GM12878 (cell line): ENCODE results near the gene ATP6V0D1. TPM values are rescaled to one million over a fixed set of nuclear protein-coding genes. Genes with fewer than 3 reads are reported as not detected.

Experiments
- ATAC-seq: fragments of 200-7000 bp; cut with Tn5 transposase; 3 replicates; pipeline ENCODE4 v1.9.1; 2020; ENCODE audit warnings: mild to moderate bottlenecking, moderate library complexity
- BruUV-seq: library from RNA; stranded (reverse); fragments of 400-500 nt; replicated peaks from 2 replicates; lab custom pipeline; 2021; lab: Mats Ljungman, UMichigan
- CTCF ChIA-PET: fragments of 300-600 bp; sonication (Branson Sonifier 250); formaldehyde crosslinking; extraction: SDS; loops from one replicate; lab custom pipeline; 2021; ENCODE audit warnings: inconsistent platforms; lab: Yijun Ruan, JAX
- POLR2A ChIA-PET: fragments of 350-600 bp; formaldehyde crosslinking; extraction: SDS; loops from one replicate; lab custom pipeline; 2021; ENCODE audit warnings: inconsistent platforms; lab: Charles Lee
- RAD21 ChIA-PET: fragments of 300-600 bp; sonication (Branson Sonifier 250); formaldehyde crosslinking; loops from one replicate; lab custom pipeline; 2023; ENCODE audit warnings: antibody characterized with exemption; ENCODE audit not compliant: unreplicated experiment; lab: Charles Lee
- SMC1A ChIA-PET: fragments of 300-600 bp; sonication (Branson Sonifier 250); formaldehyde crosslinking; loops from one replicate; lab custom pipeline; 2023; ENCODE audit not compliant: unreplicated experiment, uncharacterized antibody; lab: Charles Lee
- DNase-seq: peaks from one replicate; pipeline ENCODE4 v3.0.0-alpha.2; 2011; ENCODE audit warnings: low read depth, low spot score
- FAIRE-seq: peaks from 3 replicates; lab custom pipeline; 2011; peaks lifted over from hg19 to GRCh38; lab: Jason Lieb, UNC
- H2AFZ ChIP-seq: 2 replicates; pipeline ENCODE4 v1.6.0; 2011; ENCODE audit warnings: low read depth, low read length, control low read depth; ENCODE audit not compliant: control insufficient read depth
- H3K27ac ChIP-seq: 2 replicates; pipeline ENCODE4 v1.5.1; 2011; ENCODE audit warnings: control low read depth; ENCODE audit not compliant: control insufficient read depth, insufficient read depth
- H3K27me3 ChIP-seq, 2 experiments: replicated peaks in 1 of 2; 2 replicates each; pipeline versions ENCODE4 v1.6.0 to v1.6.1; 2011; ENCODE audit warnings: low read length in 1 of 2; ENCODE audit not compliant: control insufficient read depth in 2 of 2, insufficient read depth in 2 of 2
- H3K36me3 ChIP-seq, 2 experiments: 2 replicates each; pipeline ENCODE4 v1.5.1; 2011; ENCODE audit warnings: low read length in 1 of 2; ENCODE audit not compliant: control insufficient read depth in 2 of 2, insufficient read depth in 2 of 2
- H3K4me1 ChIP-seq: 2 replicates; pipeline ENCODE4 v1.6.1; 2011; ENCODE audit warnings: mild to moderate bottlenecking, low read length, moderate library complexity, mixed read lengths; ENCODE audit not compliant: control insufficient read depth, insufficient read depth
- H3K4me2 ChIP-seq: 2 replicates; pipeline ENCODE4 v1.6.0; 2011; ENCODE audit warnings: control low read depth; ENCODE audit not compliant: control insufficient read depth, insufficient read depth
- H3K4me3 ChIP-seq: fragments of 200-600 bp; sonication (generic); 2 replicates; pipeline ENCODE4 v1.5.1; 2016
- H3K79me2 ChIP-seq: 2 replicates; pipeline ENCODE4 v1.6.0; 2011; ENCODE audit warnings: low read length; ENCODE audit not compliant: control insufficient read depth, insufficient read depth
- H3K9ac ChIP-seq: 2 replicates; pipeline ENCODE4 v1.8.0; 2011; ENCODE audit warnings: low read length, control low read depth, mixed read lengths; ENCODE audit not compliant: control insufficient read depth, insufficient read depth
- H3K9me3 ChIP-seq: replicated peaks from 3 replicates; pipeline ENCODE4 v1.5.1; 2011; ENCODE audit warnings: mild to moderate bottlenecking, low read length; ENCODE audit not compliant: control insufficient read depth, insufficient read depth
- H4K20me1 ChIP-seq: 2 replicates; pipeline ENCODE4 v1.6.0; 2011; ENCODE audit not compliant: control insufficient read depth, insufficient read depth
- ATF2 ChIP-seq: IDR thresholded peaks from 2 replicates; pipeline ENCODE4 v1.6.1; 2012; ENCODE audit warnings: low read length, inconsistent platforms
- BACH1 ChIP-seq: fragments of 450-650 bp; IDR thresholded peaks from 2 replicates; pipeline ENCODE4 v1.6.1; 2017; ENCODE audit warnings: mild to moderate bottlenecking, borderline replicate concordance
- CBX5 ChIP-seq: sonication (generic); IDR thresholded peaks from 2 replicates; pipeline ENCODE4 v1.6.1; 2016; ENCODE audit warnings: low read depth, moderate library complexity, mild to moderate bottlenecking, inconsistent platforms
- E2F8 ChIP-seq: fragments of 450-650 bp; IDR thresholded peaks from 2 replicates; pipeline ENCODE4 v1.6.1; 2018; ENCODE audit warnings: mild to moderate bottlenecking, low read depth, moderate library complexity; ENCODE audit not compliant: partially characterized antibody
- MXI1 ChIP-seq: fragments of 150-350 bp; IDR thresholded peaks from 2 replicates; pipeline ENCODE4 v1.6.1; 2011; ENCODE audit warnings: low read depth, mild to moderate bottlenecking, inconsistent platforms, low read length, improper control_type of control experiment
- PML ChIP-seq: IDR thresholded peaks from 2 replicates; pipeline ENCODE4 v1.6.1; 2012; ENCODE audit warnings: low read length, inconsistent platforms
- POLR2A ChIP-seq: IDR thresholded peaks from 2 replicates; pipeline ENCODE4 v1.6.1; 2011; ENCODE audit warnings: low read depth, mild to moderate bottlenecking, low read length
- RBBP5 ChIP-seq: fragments of 200-600 bp; sonication (generic); conservative IDR thresholded peaks from 2 replicates; pipeline ENCODE4 v1.6.1; 2016
- SP1 ChIP-seq: IDR thresholded peaks from one replicate; pipeline ENCODE4 v1.6.1; 2011; ENCODE audit warnings: low read depth, low read length
- SPI1 ChIP-seq: IDR thresholded peaks from 2 replicates; pipeline ENCODE4 v1.6.1; 2011; ENCODE audit warnings: low read depth, mild to moderate bottlenecking, low read length, moderate library complexity, borderline replicate concordance; ENCODE audit not compliant: insufficient read depth
- USF2 ChIP-seq: IDR thresholded peaks from 2 replicates; pipeline ENCODE4 v1.6.1; 2011; ENCODE audit warnings: low read depth, low read length, improper control_type of control experiment, borderline replicate concordance
- ZBTB4 ChIP-seq: fragments of 450-650 bp; formaldehyde crosslinking; IDR thresholded peaks from 2 replicates; pipeline ENCODE4 v1.4.0; 2022; ENCODE audit warnings: mild to moderate bottlenecking, moderate library complexity
- ZSCAN29 ChIP-seq: fragments of 450-650 bp; IDR thresholded peaks from 2 replicates; pipeline ENCODE4 v1.6.1; 2017; ENCODE audit warnings: mild to moderate bottlenecking, moderate library complexity
- WGBS: methylation state at CpG from one replicate; pipeline ENCODE4 v1.1.6; 2016; ENCODE audit warnings: low lambda C conversion rate; ENCODE audit not compliant: insufficient replicate concordance, insufficient coverage; ENCODE audit errors: missing lambda C conversion rate; 5-methylcytosine and 5-hydroxymethylcytosine counted together
- in situ Hi-C: fragments of 300-500 bp; cut with MboI; formaldehyde crosslinking; loops from 9 replicates; pipeline ENCODE4 v1.14.3; 2018; ENCODE audit warnings: mixed read lengths
- intact Hi-C: fragments of 100-400 bp; cut with micrococcal nuclease; formaldehyde crosslinking; loops from one replicate; pipeline ENCODE4 v1.14.2; 2022; ENCODE audit not compliant: unreplicated experiment
- polyA plus RNA-seq, 11 experiments: library from polyadenylated mRNA; depleted of rRNA in 4 of 11; unstranded in 6 of 11; stranded (reverse) in 5 of 11; fragments of >200 nt; fragmentation: Nextera tagmentation in 4 of 11; fragmentation: Illumina TruSeq in 1 of 11; extraction: Ambion mirVana in 4 of 11; extraction: Trizol in 1 of 11; gene quantifications; 1 replicate in 1 of 11; 2 replicates in 10 of 11; pipeline versions ENCODE4 v1.2.1 to v1.2.3, GENCODE V29; 2011 to 2016; ENCODE audit warnings: inconsistent platforms in 2 of 11, missing spikeins in 2 of 11, low read depth in 1 of 11
- total RNA-seq, 4 experiments: library from RNA; depleted of rRNA in 3 of 4; stranded (reverse); fragments of >200 nt in 3 of 4; fragmentation: Illumina TruSeq in 1 of 4; extraction: Trizol in 1 of 4; gene quantifications; 2 replicates each; pipeline versions ENCODE4 v1.2.1 to v1.2.3, GENCODE V29; 2013 to 2021

Gene ATP6V0D1
- total and polyA plus RNA-seq, 10 of the 15 experiments (the other 5 are each of a cell fraction or from before 2014, with no cell fraction given): 28.1 to 141 (median 70.3) TPM

- no peak for TF ChIP-seq E2F8
- no peak for TF ChIP-seq ZSCAN29
- no peak for TF ChIP-seq CBX5
- no peak for TF ChIP-seq MXI1
- TF ChIP-seq PML: no peak
Measured at GRCh38 chr16:67445913-67446907, 34.7 kb downstream of the ATP6V0D1 start (continued).

GRCh38 chr16:67445441-67445912, 35.5 kb downstream of the ATP6V0D1 start:
- intact Hi-C loops: no loop called here
- Histone ChIP-seq H3K27ac (no peak overlapping the region), H3K4me3 (no peak overlapping the region), H3K79me2 (no peaks in the 10 kb centered on the region), H3K36me3 (peaks cover 4 to 17% of the 10 kb centered on the region in 2 experiments), H3K9me3 (no peaks in the 10 kb centered on the region), H3K4me1 (no peaks in the 10 kb centered on the region), H3K27me3 (no peaks in the 10 kb centered on the region), H3K9ac (no peak overlapping the region), H2AFZ (no peak overlapping the region), H4K20me1 (0 out of 2 replicates have a peak, but pooled peaks cover 4% of the 10 kb centered on the region), H3K4me2 (no peak overlapping the region)
- WGBS: 100% methylated on average over 3 of the region's 3 CpGs
- in situ Hi-C loops: no loop called here
- ChIA-PET CTCF (interaction anchor here (0.7 to 7.7 kb wide), 3 partner anchors 19 to 138 kb away, joined by 3 to 84 read pairs (median 3); no protein-coding TSS in a partner anchor), SMC1A (interaction anchor here (1.4 to 2.5 kb wide), 2 partner anchors 17 to 19 kb away, joined by 3 to 13 read pairs; no protein-coding TSS in a partner anchor), RAD21 (interaction anchor here (0.8 to 1.2 kb wide), 4 partner anchors 10 to 69 kb away, joined by 3 to 7 read pairs (median 4); no protein-coding TSS in a partner anchor), POLR2A (no interaction called here)
- ATAC-seq: no peak
- FAIRE-seq: no peak
- no TSS peak for BruUV-seq
- DNase-seq: no peak
- TF ChIP-seq ATF2 (no peak), SPI1 (no peak), BACH1 (no peak), SP1 (no peak), USF2 (no peak), POLR2A (no peak), ZBTB4 (no peak), RBBP5 (no peak)
